GM18502 (cell line): ENCODE measurements around the gene LRCOL1.

Source experiments
- ATAC-seq: cut with Tn5 transposase; IDR thresholded peaks from one replicate; pipeline ENCODE4 v1.9.1; 2021; ENCODE audit warnings: mild to moderate bottlenecking; ENCODE audit not compliant: unreplicated experiment, poor library complexity

LRCOL1 gene

GRCh38 chr12:132620113-132620898, 9.9 kb upstream of the LRCOL1 start:
- no peak for ATAC-seq

GRCh38 chr12:132619386-132620112, 9.2 kb upstream of the LRCOL1 start:
- ATAC-seq: no peak

- no peak for ATAC-seq
Measured at GRCh38 chr12:132619071-132619385, 8.6 kb upstream of the LRCOL1 start.

- no peak for ATAC-seq
Measured at GRCh38 chr12:132618683-132619043, 8.3 kb upstream of the LRCOL1 start, which contains the start of gene P2RX2. TSS of gene P2RX2 (plus strand) at chr12:132618776. CDS start at chr12:132618817, 41 bp downstream.

GRCh38 chr12:132617822-132618682, 7.7 kb upstream of the LRCOL1 start:
- no peak for ATAC-seq

- no peak for ATAC-seq
Measured at GRCh38 chr12:132617135-132617701, 6.8 kb upstream of the LRCOL1 start.

- no peak for ATAC-seq
Measured at GRCh38 chr12:132615579-132616038, 5.2 kb upstream of the LRCOL1 start.

- peak; percentile 78 for ATAC-seq
Measured at GRCh38 chr12:132614861-132615578, 4.6 kb upstream of the LRCOL1 start.

GRCh38 chr12:132614029-132614428, 3.6 kb upstream of the LRCOL1 start:
- ATAC-seq: no peak

GRCh38 chr12:132611620-132612019, 1.2 kb upstream of the LRCOL1 start:
- no peak for ATAC-seq

GRCh38 chr12:132610866-132611602, 652 bp upstream of the LRCOL1 start:
- ATAC-seq: no peak

- no peak for ATAC-seq
Measured at GRCh38 chr12:132608231-132609171, 1.9 kb downstream of the LRCOL1 start.

- ATAC-seq: no peak
Measured at GRCh38 chr12:132606927-132607326, 3.5 kb downstream of the LRCOL1 start.

GRCh38 chr12:132606466-132606865, 3.9 kb downstream of the LRCOL1 start:
- no peak for ATAC-seq

GRCh38 chr12:132605892-132606291, 4.5 kb downstream of the LRCOL1 start:
- no peak for ATAC-seq

- ATAC-seq: no peak
Measured at GRCh38 chr12:132604668-132605441, 5.5 kb downstream of the LRCOL1 start.

GRCh38 chr12:132604151-132604618, 6.2 kb downstream of the LRCOL1 start:
- no peak for ATAC-seq
